Trophoblast cell (in vitro differentiated cells and primary cell): ENCODE data around the gene SERPIND1.

Source experiments
- DNase-seq, 2 donors: peaks; one replicate each; pipeline ENCODE4 v3.0.0-alpha.2; 2016
- H2AFZ ChIP-seq: 2 replicates; pipeline ENCODE4 v1.6.1; 2013; ENCODE audit warnings: low read length, moderate library complexity, mild to moderate bottlenecking; ENCODE audit not compliant: insufficient read depth, poor library complexity
- H2AK5ac ChIP-seq: 2 replicates; pipeline ENCODE4 v1.6.1; 2013; ENCODE audit warnings: mild to moderate bottlenecking, low read length
- H2BK120ac ChIP-seq: 2 replicates; pipeline ENCODE4 v1.6.1; 2013; ENCODE audit warnings: low read length, mild to moderate bottlenecking, moderate library complexity; ENCODE audit not compliant: insufficient read depth, poor library complexity
- H2BK12ac ChIP-seq: 2 replicates; pipeline ENCODE4 v1.6.1; 2013; ENCODE audit warnings: mild to moderate bottlenecking, low read length, moderate library complexity
- H2BK5ac ChIP-seq: 2 replicates; pipeline ENCODE4 v1.6.1; 2013; ENCODE audit warnings: low read length, low read depth, moderate library complexity, mild to moderate bottlenecking; ENCODE audit not compliant: poor library complexity
- H3K14ac ChIP-seq: 2 replicates; pipeline ENCODE4 v1.6.1; 2013; ENCODE audit warnings: mild to moderate bottlenecking, low read length
- H3K18ac ChIP-seq: 2 replicates; pipeline ENCODE4 v1.6.1; 2013; ENCODE audit warnings: mild to moderate bottlenecking, low read length
- H3K23ac ChIP-seq: 2 replicates; pipeline ENCODE4 v1.6.1; 2013; ENCODE audit warnings: low read length
- H3K27ac ChIP-seq: 2 replicates; pipeline ENCODE4 v1.5.1; 2013; ENCODE audit warnings: low read depth, mild to moderate bottlenecking, inconsistent platforms, low read length, moderate library complexity
- H3K27me3 ChIP-seq: 2 replicates; pipeline ENCODE4 v1.6.1; 2013; ENCODE audit warnings: inconsistent platforms, mild to moderate bottlenecking, low read length, moderate library complexity; ENCODE audit not compliant: insufficient read depth
- H3K36me3 ChIP-seq, 2 experiments: 1 replicate in 1 of 2; 2 replicates in 1 of 2; pipeline ENCODE4 v1.6.1; 2013; ENCODE audit warnings: low read length in 2 of 2, mild to moderate bottlenecking in 2 of 2, moderate library complexity in 1 of 2; ENCODE audit not compliant: insufficient read depth in 2 of 2, control insufficient read depth in 1 of 2
- H3K4ac ChIP-seq: 2 replicates; pipeline ENCODE4 v1.6.1; 2013; ENCODE audit warnings: low read depth, mild to moderate bottlenecking, low read length, moderate library complexity
- H3K4me1 ChIP-seq, 2 experiments: 1 replicate in 1 of 2; 2 replicates in 1 of 2; pipeline ENCODE4 v1.6.1; 2013; ENCODE audit warnings: low read length in 2 of 2, mild to moderate bottlenecking in 2 of 2, moderate library complexity in 1 of 2; ENCODE audit not compliant: insufficient read depth in 2 of 2, control insufficient read depth in 1 of 2
- H3K4me2 ChIP-seq: 2 replicates; pipeline ENCODE4 v1.6.1; 2013; ENCODE audit warnings: inconsistent platforms, mild to moderate bottlenecking, low read length, moderate library complexity
- H3K4me3 ChIP-seq: 2 replicates; pipeline ENCODE4 v1.5.1; 2013; ENCODE audit warnings: mild to moderate bottlenecking, low read depth, low read length, inconsistent platforms
- H3K79me1 ChIP-seq: one replicate; pipeline ENCODE4 v1.6.1; 2013; ENCODE audit warnings: low read length
- H3K79me2 ChIP-seq: 2 replicates; pipeline ENCODE4 v1.6.1; 2013; ENCODE audit warnings: low read length, mild to moderate bottlenecking; ENCODE audit not compliant: control insufficient read depth, insufficient read depth, poor library complexity
- H3K9ac ChIP-seq: 2 replicates; pipeline ENCODE4 v1.6.1; 2013; ENCODE audit warnings: mild to moderate bottlenecking, low read length
- H3K9me3 ChIP-seq: 2 replicates; pipeline ENCODE4 v1.6.1; 2013; ENCODE audit warnings: low read depth, mild to moderate bottlenecking, control low read depth, inconsistent platforms, low read length; ENCODE audit not compliant: insufficient read depth
- H4K12ac ChIP-seq: 2 replicates; pipeline ENCODE4 v1.6.1; 2013; ENCODE audit warnings: low read depth, mild to moderate bottlenecking, low read length, moderate library complexity
- H4K8ac ChIP-seq: 2 replicates; pipeline ENCODE4 v1.6.1; 2013; ENCODE audit warnings: low read depth, mild to moderate bottlenecking, low read length, moderate library complexity
- H4K91ac ChIP-seq: one replicate; pipeline ENCODE4 v1.6.1; 2013; ENCODE audit warnings: low read depth, mild to moderate bottlenecking, low read length, moderate library complexity
- WGBS: extraction: QIAGEN DNeasy Blood & Tissue Kit; methylation state at CpG from one replicate; pipeline ENCODE4 v1.1.7; 2013; ENCODE audit warnings: missing lambda C conversion rate; ENCODE audit not compliant: insufficient read length, insufficient coverage; ENCODE audit errors: extremely low coverage; 5-methylcytosine and 5-hydroxymethylcytosine counted together

The SERPIND1 gene

DNA sequence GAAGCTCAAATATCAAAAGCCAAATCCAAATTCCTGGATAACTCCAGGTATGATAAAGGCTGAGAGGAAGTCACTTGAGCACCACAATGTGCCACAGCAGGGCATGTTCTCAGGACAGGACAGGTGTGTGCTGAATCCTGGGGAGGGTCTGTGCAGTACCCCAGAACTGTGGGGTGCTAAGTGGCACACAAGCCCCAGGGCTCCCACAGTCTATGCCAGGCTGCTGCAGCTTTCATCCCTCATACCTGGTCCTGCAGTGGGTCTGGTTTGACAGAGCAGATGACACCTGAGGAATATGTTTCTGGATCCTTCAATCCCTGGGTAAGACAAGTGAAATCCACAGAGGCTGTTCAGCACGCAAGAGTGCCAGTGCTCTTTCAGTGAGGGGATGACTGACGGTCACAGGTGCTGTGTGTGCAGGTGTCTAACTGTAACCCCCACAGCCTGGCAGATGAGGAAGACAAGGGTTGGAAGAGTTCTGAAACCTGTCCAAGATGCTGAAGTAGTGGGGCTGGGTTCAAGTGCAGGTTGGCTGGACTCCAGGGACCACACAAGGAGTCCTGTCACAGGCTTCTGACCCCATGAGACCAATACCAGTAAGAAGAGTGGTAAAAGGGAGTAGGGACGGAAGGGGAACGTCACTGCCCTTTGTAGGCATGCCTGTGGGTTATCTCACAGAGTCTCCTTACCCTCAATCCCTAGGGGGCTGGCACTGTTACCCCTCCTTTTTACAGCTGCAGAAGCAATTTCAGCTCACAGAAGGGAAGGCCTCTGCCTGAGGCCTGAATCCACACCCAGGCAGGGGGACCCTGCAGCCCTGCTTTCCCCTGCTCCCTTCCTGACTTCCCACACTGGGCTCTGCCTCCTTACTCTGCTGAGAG is 14.1 kb downstream of the SERPIND1 start:
- Histone ChIP-seq H3K14ac (no peak overlapping the region), H3K4ac (no peak overlapping the region), H2AFZ (no peak overlapping the region), H4K8ac (no peak overlapping the region), H3K9ac (peak overlapping the region; percentile 19), H3K23ac (no peak overlapping the region), H2BK120ac (no peak overlapping the region), H3K79me2 (no peaks in the 10 kb centered on the region), H3K79me1 (no peaks in the 10 kb centered on the region), H3K27ac (no peak overlapping the region), H3K36me3 (peaks cover 15 to 36% of the 10 kb centered on the region in 2 experiments), H4K12ac (no peak overlapping the region), H3K4me1 (no peaks in the 10 kb centered on the region), H3K27me3 (no peaks in the 10 kb centered on the region), H2AK5ac (no peak overlapping the region), H4K91ac (no peak overlapping the region), H3K18ac (no peak overlapping the region), H2BK12ac (no peak overlapping the region), H3K4me3 (no peak overlapping the region), H3K9me3 (no peaks in the 10 kb centered on the region), H2BK5ac (no peak overlapping the region), H3K4me2 (no peak overlapping the region)
- no CpG with 5 or more reads among the region's 4 CpGs for WGBS
- no peak for DNase-seq

DNA sequence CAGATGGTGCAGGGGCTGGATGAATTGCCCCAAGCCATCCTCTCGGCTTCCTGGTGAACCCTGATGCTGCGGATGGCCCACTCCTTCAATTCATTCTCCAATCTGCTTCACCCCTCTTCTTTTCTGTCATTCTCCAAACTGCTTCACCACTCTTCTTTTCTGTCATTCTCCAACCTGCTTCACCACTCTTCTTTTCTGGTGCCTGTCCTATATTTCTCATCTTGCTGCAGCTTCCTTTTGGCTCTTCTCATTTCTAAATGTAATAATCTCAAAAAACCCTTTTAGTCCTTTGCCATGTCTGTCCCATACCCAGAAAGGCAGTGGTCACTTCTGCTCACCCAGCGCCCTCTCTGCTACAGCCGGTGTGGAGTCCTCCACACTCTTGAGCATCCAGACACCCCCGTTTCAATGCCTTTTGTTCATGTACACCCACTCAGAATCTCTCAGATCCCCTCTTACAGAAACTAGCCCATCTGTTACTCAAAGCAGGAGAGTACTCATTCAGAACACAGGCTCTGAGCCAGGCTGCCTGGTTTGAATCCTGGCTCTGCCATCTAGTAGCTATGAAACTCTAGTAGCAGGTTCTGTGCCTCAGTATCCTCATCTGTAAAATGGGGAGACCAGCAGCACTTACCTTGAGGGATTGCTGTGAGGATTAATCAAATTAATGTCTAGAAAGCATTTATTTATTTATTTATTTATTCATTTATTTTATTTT is 14.9 kb downstream of the SERPIND1 start:
- H2BK12ac ChIP-seq: no peak overlapping the region
- DNase-seq: no peak
- H3K4me2 ChIP-seq: no peak overlapping the region
- H3K27ac ChIP-seq: no peak overlapping the region
- no peaks in the 10 kb centered on the region for H3K79me2 ChIP-seq
- no peak overlapping the region for H3K23ac ChIP-seq
- no peak overlapping the region for H3K4ac ChIP-seq
- peaks cover 15 to 33% of the 10 kb centered on the region in 2 experiments for H3K36me3 ChIP-seq
- H3K18ac ChIP-seq: no peak overlapping the region
- H2BK120ac ChIP-seq: no peak overlapping the region
- WGBS: no CpG with 5 or more reads among the region's 5 CpGs
- H3K4me3 ChIP-seq: no peak overlapping the region
- H3K14ac ChIP-seq: no peak overlapping the region
- H3K27me3 ChIP-seq: no peaks in the 10 kb centered on the region
- H3K9me3 ChIP-seq: no peaks in the 10 kb centered on the region
- no peak overlapping the region for H2AFZ ChIP-seq
- no peaks in the 10 kb centered on the region for H3K79me1 ChIP-seq
- H2BK5ac ChIP-seq: no peak overlapping the region
- no peak overlapping the region for H3K9ac ChIP-seq
- H4K8ac ChIP-seq: no peak overlapping the region
- H4K91ac ChIP-seq: no peak overlapping the region
- H2AK5ac ChIP-seq: no peak overlapping the region
- no peaks in the 10 kb centered on the region for H3K4me1 ChIP-seq
- no peak overlapping the region for H4K12ac ChIP-seq

DNA sequence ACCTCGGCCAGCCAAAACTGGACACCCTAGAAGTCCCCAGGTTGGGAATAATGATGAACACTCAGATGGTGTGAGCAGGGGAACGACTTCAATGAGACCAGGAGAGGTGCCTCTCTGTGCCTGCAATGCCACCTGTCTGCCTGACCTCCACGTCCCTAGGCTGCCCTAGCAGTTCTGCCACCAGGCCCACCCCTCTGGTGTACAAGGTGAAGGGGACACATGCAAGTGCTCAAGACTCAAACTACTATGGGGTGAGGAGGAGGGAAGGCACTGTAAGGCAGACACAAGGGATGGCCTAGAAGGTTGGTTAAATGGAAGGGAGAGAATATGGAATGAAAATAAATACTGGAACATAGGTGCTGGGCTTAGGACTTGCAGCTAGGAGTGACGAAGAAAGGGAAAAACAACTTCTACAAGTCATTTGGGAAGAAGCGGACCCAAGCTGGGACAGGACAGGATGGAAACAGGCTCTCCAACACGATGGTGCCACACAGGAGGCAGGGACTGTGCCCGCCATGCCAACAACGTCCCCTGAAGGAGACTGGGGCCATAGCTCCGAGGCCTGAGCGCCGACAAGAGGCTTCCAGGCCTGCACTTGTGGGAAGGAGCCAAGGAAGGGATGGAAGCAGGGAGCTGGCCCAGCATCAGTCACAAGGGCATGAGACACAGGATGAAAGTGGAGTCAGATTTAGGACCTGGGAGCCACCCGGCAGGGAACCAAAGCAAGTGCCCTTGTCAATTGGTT is 18.5 kb downstream of the SERPIND1 start:
- H3K18ac ChIP-seq: no peak overlapping the region
- H4K91ac ChIP-seq: no peak overlapping the region
- no peak overlapping the region for H3K4ac ChIP-seq
- H3K14ac ChIP-seq: no peak overlapping the region
- no peak overlapping the region for H2BK5ac ChIP-seq
- no peak overlapping the region for H3K4me3 ChIP-seq
- no peak overlapping the region for H2AK5ac ChIP-seq
- H4K8ac ChIP-seq: no peak overlapping the region
- H3K9me3 ChIP-seq: no peaks in the 10 kb centered on the region
- H2BK120ac ChIP-seq: no peak overlapping the region
- peak overlapping the region; percentile 11 for H3K23ac ChIP-seq
- no peak overlapping the region for H2BK12ac ChIP-seq
- no peaks in the 10 kb centered on the region for H3K4me1 ChIP-seq
- WGBS: no CpG with 5 or more reads among the region's 12 CpGs
- no peak overlapping the region for H4K12ac ChIP-seq
- no peak overlapping the region for H3K9ac ChIP-seq
- H3K79me2 ChIP-seq: no peaks in the 10 kb centered on the region
- H3K36me3 ChIP-seq: peaks cover 36 to 43% of the 10 kb centered on the region in 2 experiments
- no peak overlapping the region for H2AFZ ChIP-seq
- no peak for DNase-seq
- no peaks in the 10 kb centered on the region for H3K79me1 ChIP-seq
- no peak overlapping the region for H3K27ac ChIP-seq
- no peaks in the 10 kb centered on the region for H3K27me3 ChIP-seq
- H3K4me2 ChIP-seq: no peak overlapping the region

DNA sequence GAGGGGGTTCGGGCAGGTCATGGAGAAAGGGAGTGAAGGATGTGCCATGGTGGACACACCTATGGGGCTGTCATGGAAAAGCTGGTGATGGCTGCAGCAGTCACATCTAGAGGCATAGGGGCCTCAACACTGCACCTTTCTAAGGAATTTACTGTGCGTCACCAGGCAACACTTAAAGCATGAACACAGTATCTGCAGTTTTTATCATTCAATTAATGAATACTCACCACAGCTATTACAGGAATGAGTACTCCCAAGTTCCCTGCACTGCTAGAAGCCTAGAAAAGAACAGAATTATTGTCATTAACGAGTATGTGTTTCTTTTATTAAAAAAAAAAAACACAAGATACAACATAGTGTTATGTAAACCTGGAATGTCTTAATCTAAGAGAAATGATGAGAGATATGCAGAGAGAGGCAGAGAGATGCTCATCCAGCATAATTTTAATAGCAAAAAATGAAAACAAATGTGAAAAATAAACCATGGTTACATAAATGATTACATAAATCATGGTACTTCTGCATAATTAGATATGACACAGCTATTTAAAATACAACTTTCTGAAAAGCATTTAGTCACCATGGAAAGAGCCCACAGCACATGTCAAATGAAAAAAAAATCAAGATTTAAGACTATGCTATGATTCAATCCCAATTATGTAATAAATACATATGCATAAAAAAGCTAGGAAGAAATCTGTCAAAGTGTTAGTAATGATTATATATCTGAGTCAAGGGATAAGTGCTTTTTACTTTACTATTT is 19.2 kb downstream of the SERPIND1 start:
- Histone ChIP-seq H3K27me3 (no peaks in the 10 kb centered on the region), H2BK120ac (no peak overlapping the region), H3K18ac (no peak overlapping the region), H3K23ac (no peak overlapping the region), H3K79me1 (no peaks in the 10 kb centered on the region), H4K91ac (no peak overlapping the region), H2AFZ (no peak overlapping the region), H4K8ac (no peak overlapping the region), H3K36me3 (peaks cover 35 to 41% of the 10 kb centered on the region in 2 experiments), H3K9me3 (no peaks in the 10 kb centered on the region), H2BK12ac (no peak overlapping the region), H3K9ac (no peak overlapping the region), H3K4ac (no peak overlapping the region), H4K12ac (no peak overlapping the region), H3K27ac (no peak overlapping the region), H3K4me2 (no peak overlapping the region), H2BK5ac (no peak overlapping the region), H2AK5ac (no peak overlapping the region), H3K79me2 (no peaks in the 10 kb centered on the region), H3K4me3 (no peak overlapping the region), H3K4me1 (no peaks in the 10 kb centered on the region), H3K14ac (no peak overlapping the region)
- DNase-seq: peak; percentile 86 to 93
- WGBS: no CpG with 5 or more reads among the region's 3 CpGs
